HG03108 (cell line): Measurements from ENCODE around the gene PLCXD1.
"Not testable (repeated sequence)": the region's sequence is repeated elsewhere in the genome, so short reads cannot be mapped to it uniquely, and the experiment has no call there.

Source experiments
- ATAC-seq: cut with Tn5 transposase; IDR thresholded peaks from one replicate; pipeline ENCODE4 v1.9.1; 2021; ENCODE audit warnings: moderate library complexity; ENCODE audit not compliant: unreplicated experiment

PLCXD1 gene

DNA sequence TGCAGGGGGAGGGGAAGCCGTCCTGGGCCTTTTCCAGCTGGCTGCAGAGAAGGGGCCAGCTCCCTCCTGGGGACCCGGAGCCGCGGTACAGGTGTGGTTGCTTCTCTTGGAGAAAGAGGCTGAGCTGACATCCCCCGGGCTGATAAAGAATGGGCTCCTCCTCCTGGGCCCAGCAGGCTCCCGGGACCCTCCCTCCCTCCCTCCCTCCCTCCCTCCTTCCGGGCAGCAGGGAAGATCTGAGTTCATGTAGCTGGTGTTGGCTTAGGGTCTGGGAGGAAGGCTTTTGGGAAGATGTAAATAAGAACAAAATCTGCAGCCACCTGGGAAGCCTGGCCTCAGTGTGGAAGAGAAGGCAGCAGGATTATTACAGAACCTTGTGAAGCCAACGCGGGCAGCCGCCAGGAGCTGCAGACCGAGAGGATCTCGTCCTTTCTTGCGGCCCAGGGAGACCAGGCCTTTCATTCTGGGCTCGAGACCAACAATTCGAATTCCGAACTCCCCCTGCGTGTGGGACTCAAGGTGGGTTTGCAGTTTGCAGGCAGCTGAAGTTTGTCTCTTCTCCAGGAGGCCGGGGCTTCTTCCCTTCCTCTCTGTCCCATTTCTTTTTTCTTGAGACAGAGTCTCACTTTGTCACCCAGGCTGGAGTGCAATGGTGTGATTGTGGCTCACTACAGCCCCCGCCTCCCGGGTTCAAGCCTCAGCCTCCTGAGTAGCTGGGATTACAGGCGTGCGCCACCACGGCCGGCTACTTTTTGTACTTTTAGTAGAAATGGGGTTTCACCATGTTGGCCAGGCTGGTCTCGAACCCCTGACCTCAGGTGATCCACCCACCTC, at the start of gene PLCXD1:
TSS of gene PLCXD1 (plus strand) at position 216 of the 834 bp plus-strand sequence. CDS start 2,807 bp downstream, outside the sequence.
- peak; percentile 32 for ATAC-seq

DNA sequence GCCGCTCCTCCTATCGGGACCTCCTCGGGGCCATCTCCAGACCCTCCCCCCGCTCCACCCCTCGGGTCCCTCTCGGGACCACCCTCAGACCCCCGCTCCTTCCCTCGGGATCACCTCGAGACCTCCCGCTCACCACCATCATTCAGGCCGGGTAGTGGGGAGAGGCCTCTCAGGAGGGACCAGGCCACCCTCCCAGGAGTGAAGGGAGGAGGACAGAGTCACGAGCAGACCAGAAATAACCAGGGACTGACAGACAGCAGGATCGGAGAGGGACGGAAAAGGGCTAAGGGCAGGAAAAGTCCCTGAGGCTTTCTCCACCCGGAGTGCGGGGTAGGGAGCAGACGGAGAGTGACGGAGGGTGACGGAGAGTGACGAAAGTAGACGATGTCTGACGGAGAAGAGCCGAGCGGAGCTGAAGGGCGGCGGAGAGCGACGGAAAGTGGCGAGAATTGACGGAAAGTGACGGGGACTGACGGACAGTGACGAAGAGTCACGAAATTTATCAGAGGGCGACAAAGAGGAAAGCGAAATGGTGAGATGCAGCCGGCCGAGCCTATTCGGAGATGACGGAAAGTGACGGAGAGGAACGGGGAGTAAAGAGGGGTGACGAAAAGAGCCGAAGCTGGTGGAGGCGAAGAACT, 49.4 kb upstream of the PLCXD1 start:
- peak; percentile 88 for ATAC-seq

DNA sequence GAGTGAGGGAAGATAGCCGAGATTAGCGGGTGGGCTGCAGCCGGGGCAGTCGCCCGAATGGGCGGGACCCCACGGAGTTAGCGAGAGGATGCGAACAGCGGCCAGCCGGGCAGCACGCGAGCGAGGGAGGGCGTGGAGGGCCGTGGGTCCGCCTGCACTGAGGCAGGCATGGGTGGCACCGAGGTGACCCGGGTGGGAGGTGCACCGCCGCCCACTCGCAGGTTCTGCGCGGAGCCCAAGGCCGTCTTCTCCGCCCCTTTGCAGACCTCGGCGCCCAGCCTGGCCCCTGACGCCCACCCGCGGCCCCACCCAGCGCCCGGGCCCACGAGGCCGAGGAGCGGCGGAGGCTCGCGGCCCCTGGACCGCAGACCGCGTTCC, 48.9 kb upstream of the PLCXD1 start:
- ATAC-seq, result not testable (repeated sequence)

DNA sequence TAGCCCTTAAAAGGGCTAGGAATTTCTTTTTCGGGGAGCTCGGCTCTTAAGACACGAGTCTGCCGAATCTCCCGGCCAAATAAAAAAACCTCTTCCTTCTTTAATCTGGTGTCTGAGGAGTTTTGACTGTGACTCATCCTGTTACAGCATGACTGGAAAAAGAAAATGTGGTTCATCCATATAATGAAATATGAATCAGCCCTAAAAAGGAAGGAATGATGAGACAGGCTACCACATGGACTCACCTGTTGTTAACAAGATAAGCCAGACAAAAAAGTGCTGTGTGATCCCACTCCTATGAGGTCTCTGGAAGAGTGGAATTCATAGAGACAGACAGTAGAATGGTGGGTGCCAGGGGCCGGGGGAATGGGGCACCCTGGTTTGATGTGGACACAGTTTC, 45.0 kb upstream of the PLCXD1 start:
- not testable (repeated sequence) for ATAC-seq

- no peak for ATAC-seq
Measured at GRCh38 chrX:250965-251364, 30.2 kb upstream of the PLCXD1 start.

- not testable (repeated sequence) for ATAC-seq
Measured at GRCh38 chrX:251396-252243, 29.6 kb upstream of the PLCXD1 start.

GRCh38 chrX:252244-252956, 28.8 kb upstream of the PLCXD1 start:
- no peak for ATAC-seq

DNA sequence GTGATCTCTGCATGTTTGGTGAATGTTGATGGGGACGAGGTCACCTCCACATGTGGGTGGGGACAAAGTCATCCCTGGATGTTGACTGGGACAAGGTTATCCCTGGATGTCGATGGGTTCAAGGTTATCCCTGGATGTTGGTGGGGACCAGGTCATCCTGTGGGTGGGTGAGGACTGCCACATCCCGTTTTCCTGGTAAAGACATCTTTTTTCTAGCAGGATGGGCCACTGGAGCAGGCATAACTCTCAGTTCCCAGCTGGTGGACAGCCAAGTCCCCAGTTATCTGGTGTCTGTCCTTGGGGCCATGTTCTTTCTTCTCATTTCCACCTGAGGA, 28.3 kb upstream of the PLCXD1 start:
- no peak for ATAC-seq

- no peak for ATAC-seq
Measured at GRCh38 chrX:253451-254297, 27.5 kb upstream of the PLCXD1 start.

DNA sequence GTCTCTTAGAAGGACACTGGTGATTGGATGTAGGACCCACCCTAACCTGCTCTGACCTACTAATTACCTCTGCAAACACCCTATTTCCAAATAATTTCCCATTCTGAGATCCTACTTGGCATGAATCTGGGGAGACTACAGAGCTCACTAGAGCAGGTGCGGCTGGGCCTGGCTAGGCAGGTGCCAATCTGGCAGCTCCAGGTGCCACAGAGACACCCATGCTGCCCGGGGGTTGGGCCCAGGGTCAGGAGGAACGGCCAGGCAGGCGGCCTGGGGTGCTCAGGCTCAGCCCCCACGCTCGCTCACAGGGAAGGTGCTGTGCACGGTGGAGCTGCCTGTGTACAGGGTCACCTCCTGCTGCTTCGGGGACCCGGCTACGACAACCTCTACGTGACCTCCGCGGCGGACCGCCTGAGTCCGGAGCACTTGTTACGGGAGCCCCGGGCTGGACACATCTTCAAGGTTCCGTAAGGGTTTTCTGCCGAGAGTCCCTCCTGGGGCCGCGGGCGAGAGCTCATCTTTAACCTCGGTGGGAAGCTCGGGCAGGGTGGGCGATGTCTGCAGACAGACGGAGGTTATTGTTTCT, 26.5 kb upstream of the PLCXD1 start:
- ATAC-seq, result no peak

GRCh38 chrX:255923-256331, 25.3 kb upstream of the PLCXD1 start:
- no peak for ATAC-seq

GRCh38 chrX:257054-257453, 24.1 kb upstream of the PLCXD1 start:
- ATAC-seq, result not testable (repeated sequence)

GRCh38 chrX:257681-258289, 23.4 kb upstream of the PLCXD1 start:
- ATAC-seq, result no peak

- ATAC-seq, result no peak
Measured at GRCh38 chrX:258291-259040, 22.7 kb upstream of the PLCXD1 start.

DNA sequence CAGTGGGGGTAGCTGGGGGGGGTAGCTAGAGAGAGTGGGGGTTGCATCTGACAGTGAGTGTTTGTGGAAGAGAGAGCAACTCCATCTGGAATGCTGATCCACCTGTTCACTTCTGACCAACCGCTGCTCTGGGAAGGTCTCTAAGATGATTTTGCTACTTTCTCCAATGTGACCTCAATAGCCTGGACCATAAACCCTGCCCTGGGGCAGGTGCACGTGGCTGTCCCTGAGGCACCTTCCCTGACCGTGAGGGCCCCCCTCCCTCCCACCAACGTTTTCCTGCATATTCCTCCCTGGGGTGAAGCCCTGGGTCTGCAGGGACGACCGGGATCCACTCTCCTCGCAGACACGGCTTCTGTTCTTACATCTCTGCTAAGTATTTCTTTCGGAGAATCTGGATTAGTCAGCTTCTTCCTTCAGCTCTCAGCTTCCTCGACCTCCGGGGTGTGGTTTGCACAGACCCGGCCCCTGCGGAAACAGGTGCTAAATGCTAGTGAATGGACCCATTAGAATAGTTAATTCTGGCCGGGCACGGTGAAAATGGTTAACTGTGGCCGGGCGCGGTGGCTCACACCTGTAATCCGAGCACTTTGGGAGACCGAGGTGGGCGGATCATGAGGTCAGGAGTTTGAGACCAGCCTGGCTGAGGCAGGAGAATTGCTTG, 21.4 kb upstream of the PLCXD1 start:
- ATAC-seq, result no peak

GRCh38 chrX:261167-261918, 19.8 kb upstream of the PLCXD1 start:
- ATAC-seq, result no peak

GRCh38 chrX:261919-262352, 19.2 kb upstream of the PLCXD1 start:
- no peak for ATAC-seq
